HL-60 (cell line): ENCODE results near the gene HTR3A.

Experiments
- CTCF ChIP-seq: IDR thresholded peaks from one replicate; pipeline ENCODE4 v1.5.1; 2011; ENCODE audit warnings: low read length, control low read depth, inconsistent platforms; ENCODE audit not compliant: insufficient read depth
- GABPA ChIP-seq: IDR thresholded peaks from 2 replicates; pipeline ENCODE4 v1.6.1; 2012; ENCODE audit warnings: low read depth

GRCh38 chr11:114025329-114025907 lies 50.5 kb downstream of the HTR3A start:
- no peak for TF ChIP-seq GABPA
- TF ChIP-seq CTCF = no peak
